HG03108 (cell line): Measurements from ENCODE around the gene ITPRID2.

Experiments
- ATAC-seq: cut with Tn5 transposase; IDR thresholded peaks from one replicate; pipeline ENCODE4 v1.9.1; 2021; ENCODE audit warnings: moderate library complexity; ENCODE audit not compliant: unreplicated experiment

Gene ITPRID2

GRCh38 chr2:181879295-181879694 is 12.2 kb upstream of the ITPRID2 start:
- no peak for ATAC-seq

- ATAC-seq: no peak
Measured at GRCh38 chr2:181882246-181883020, 9.1 kb upstream of the ITPRID2 start.

GRCh38 chr2:181884601-181885000 is 6.9 kb upstream of the ITPRID2 start:
- no peak for ATAC-seq

- no peak for ATAC-seq
Measured at GRCh38 chr2:181885096-181885495, 6.4 kb upstream of the ITPRID2 start.

GRCh38 chr2:181886192-181886591 is 5.3 kb upstream of the ITPRID2 start:
- no peak for ATAC-seq

GRCh38 chr2:181887045-181887444 is 4.5 kb upstream of the ITPRID2 start:
- no peak for ATAC-seq

GRCh38 chr2:181889776-181890175 is 1.8 kb upstream of the ITPRID2 start:
- no peak for ATAC-seq

- ATAC-seq: no peak
Measured at GRCh38 chr2:181890271-181890670, 1.3 kb upstream of the ITPRID2 start.

- peak; percentile 43 for ATAC-seq
Measured at GRCh38 chr2:181891966-181892798, 652 bp downstream of the ITPRID2 start.

GRCh38 chr2:181892799-181893435 is 1.4 kb downstream of the ITPRID2 start:
- no peak for ATAC-seq

- ATAC-seq: no peak
Measured at GRCh38 chr2:181894381-181894780, 2.9 kb downstream of the ITPRID2 start.

- no peak for ATAC-seq
Measured at GRCh38 chr2:181895818-181896217, 4.3 kb downstream of the ITPRID2 start.

- ATAC-seq: no peak
Measured at GRCh38 chr2:181896286-181896685, 4.8 kb downstream of the ITPRID2 start.

GRCh38 chr2:181900007-181900651 is 8.6 kb downstream of the ITPRID2 start:
- ATAC-seq: no peak

- no peak for ATAC-seq
Measured at GRCh38 chr2:181902625-181903024, 11.1 kb downstream of the ITPRID2 start.

- no peak for ATAC-seq
Measured at GRCh38 chr2:181904022-181904632, 12.6 kb downstream of the ITPRID2 start.

- no peak for ATAC-seq
Measured at GRCh38 chr2:181907057-181907456, 15.5 kb downstream of the ITPRID2 start.

GRCh38 chr2:181907635-181908034 is 16.1 kb downstream of the ITPRID2 start:
- ATAC-seq: no peak

GRCh38 chr2:181910028-181910831 is 18.7 kb downstream of the ITPRID2 start:
- peak; percentile 46 for ATAC-seq

GRCh38 chr2:181911830-181912229 is 20.3 kb downstream of the ITPRID2 start:
- ATAC-seq: no peak
